ENCODE results near the gene CNTN6.
"Not testable (repeated sequence)": the region's sequence is repeated elsewhere in the genome, so short reads cannot be mapped to it uniquely, and the experiment has no call there.

The CNTN6 gene

GRCh38 chr3:1288805-1289494 lies 196.1 kb downstream of the CNTN6 start:
- no peak for DNase-seq (ENCODE audit: low read depth)

GRCh38 chr3:1292571-1293071 lies 199.8 kb downstream of the CNTN6 start:
- no peak for DNase-seq (ENCODE audit: low read depth)

- DNase-seq (ENCODE audit: low read depth), result no peak
Observed at GRCh38 chr3:1294586-1294985, 201.8 kb downstream of the CNTN6 start.

GRCh38 chr3:1318296-1319005 lies 225.6 kb downstream of the CNTN6 start:
- no peak for DNase-seq (ENCODE audit: low read depth)

GRCh38 chr3:1326546-1326945 lies 233.7 kb downstream of the CNTN6 start:
- no peak for DNase-seq (ENCODE audit: low read depth)

GRCh38 chr3:1330107-1330506 lies 237.3 kb downstream of the CNTN6 start:
- DNase-seq (ENCODE audit: low read depth), result no peak

- no peak for DNase-seq (ENCODE audit: low read depth)
Observed at GRCh38 chr3:1346386-1346785, 253.6 kb downstream of the CNTN6 start.

- no peak for DNase-seq (ENCODE audit: low read depth)
Observed at GRCh38 chr3:1348547-1348946, 255.7 kb downstream of the CNTN6 start.

GRCh38 chr3:1350885-1351284 lies 258.1 kb downstream of the CNTN6 start:
- no peak for DNase-seq (ENCODE audit: low read depth)

GRCh38 chr3:1355691-1356090 lies 262.9 kb downstream of the CNTN6 start:
- DNase-seq (ENCODE audit: low read depth), result no peak

GRCh38 chr3:1356101-1356500 lies 263.3 kb downstream of the CNTN6 start:
- no peak for DNase-seq (ENCODE audit: low read depth)

GRCh38 chr3:1365528-1365927 lies 272.7 kb downstream of the CNTN6 start:
- no peak for DNase-seq (ENCODE audit: low read depth)

GRCh38 chr3:1374471-1374870 lies 281.6 kb downstream of the CNTN6 start:
- no peak for DNase-seq (ENCODE audit: low read depth)

GRCh38 chr3:1375145-1375544 lies 282.3 kb downstream of the CNTN6 start:
- no peak for DNase-seq (ENCODE audit: low read depth)

GRCh38 chr3:1380926-1381646 lies 288.3 kb downstream of the CNTN6 start:
- no peak for DNase-seq (ENCODE audit: low read depth)

GRCh38 chr3:1381647-1382036 lies 288.8 kb downstream of the CNTN6 start:
- DNase-seq (ENCODE audit: low read depth), result no peak

- DNase-seq (ENCODE audit: low read depth), result not testable (repeated sequence)
Observed at GRCh38 chr3:1387396-1387905, 294.6 kb downstream of the CNTN6 start.

GRCh38 chr3:1394188-1394587 lies 301.4 kb downstream of the CNTN6 start:
- no peak for DNase-seq (ENCODE audit: low read depth)

- DNase-seq (ENCODE audit: low read depth), result no peak
Observed at GRCh38 chr3:1400571-1400970, 307.7 kb downstream of the CNTN6 start.

- DNase-seq (ENCODE audit: low read depth), result no peak
Observed at GRCh38 chr3:1404270-1404962, 311.6 kb downstream of the CNTN6 start.

GRCh38 chr3:1406250-1406649 lies 313.4 kb downstream of the CNTN6 start:
- DNase-seq (ENCODE audit: low read depth), result no peak

- no peak for DNase-seq (ENCODE audit: low read depth)
Observed at GRCh38 chr3:1421577-1421976, 328.8 kb downstream of the CNTN6 start.

Measured in stimulated activated CD4-positive, alpha-beta T cell treated with anti-CD3 and anti-CD28 coated beads, Interleukin-2, amount 100 ng/mL, for 4 hours (primary cell).